ENCODE results near the gene OGFR. TPM values are rescaled to one million over a fixed set of nuclear protein-coding genes. Genes with fewer than 3 reads are reported as not detected.

Gene OGFR
- total and polyA plus RNA-seq, 2 experiments from 2014 or later: 9.6 to 50.6 TPM

DNA sequence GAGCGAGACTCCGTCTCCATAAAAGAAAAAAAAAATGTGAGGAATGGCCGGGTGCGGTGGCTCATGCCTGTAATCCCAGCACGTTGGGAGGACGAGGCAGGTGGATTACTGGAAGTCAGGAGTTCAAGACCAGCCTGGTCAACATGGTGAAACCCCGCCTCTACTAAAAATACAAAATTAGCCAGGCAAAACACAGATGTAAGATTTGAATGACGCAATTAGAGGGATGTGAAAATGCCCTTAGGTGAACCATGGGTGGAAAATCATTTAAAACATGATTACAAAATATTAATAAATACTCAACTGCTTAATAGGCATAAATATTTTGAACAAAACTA, 33.1 kb downstream of the OGFR start:
- Histone ChIP-seq H3F3A (replicated peaks; ENCODE audit: low read depth) (0 out of 2 replicates have a peak, but pooled peaks cover 4% of the 10 kb centered on the region), H3K79me2 (replicated peaks; ENCODE audit: insufficient read depth) (no peaks in the 10 kb centered on the region), H3K27me3 (ENCODE audit: insufficient read depth) (no peaks in the 10 kb centered on the region), H3K9me2 (ENCODE audit: insufficient read depth) (no peaks in the 10 kb centered on the region), H3K27ac (ENCODE audit: low read depth) (no peak overlapping the region), H3K4me1 (ENCODE audit: insufficient read depth) (no peaks in the 10 kb centered on the region), H4K20me1 (replicated peaks; ENCODE audit: insufficient read depth) (no peaks in the 10 kb centered on the region), H3K36me3 (ENCODE audit: insufficient read depth) (0 out of 2 replicates have a peak, but pooled peaks cover 7% of the 10 kb centered on the region), H2AFZ (no peak overlapping the region), H3K4me3 (no peak overlapping the region), H3K4me2 (no peak overlapping the region)
- Mint-ChIP-seq H3K36me3 (ENCODE audit: low read depth) (peaks cover 33% of the 10 kb centered on the region), H3K9me3 (no peaks in the 10 kb centered on the region; the same call in 2 of the 3 replicates), H3K4me1 (peaks cover 21% of the 10 kb centered on the region), H3K27ac (no peak overlapping the region), H3K27me3 (ENCODE audit: insufficient read depth, low read depth, poor library complexity) (peaks cover 19% of the 10 kb centered on the region), H3K4me3 (no peak overlapping the region)
- TF ChIP-seq STAT1 (IDR thresholded peaks at IDR 0.05; ENCODE audit: unreplicated experiment) (no peak), JUNB (IDR thresholded peaks at IDR 0.05; ENCODE audit: unreplicated experiment) (no peak), POLR2AphosphoS5 (IDR thresholded peaks at IDR 0.05; ENCODE audit: low read depth) (no peak), ZNF114 (CRISPR knock-in tag; IDR thresholded peaks at IDR 0.05) (no peak), EZH2 (IDR thresholded peaks at IDR 0.05; ENCODE audit: low read depth, unreplicated experiment) (no peak), EZH2phosphoT487 (IDR thresholded peaks at IDR 0.05; ENCODE audit: unreplicated experiment) (no peak), NANOG (IDR thresholded peaks at IDR 0.05; ENCODE audit: borderline replicate concordance) (no peak), ZNF331 (CRISPR knock-in tag; IDR thresholded peaks at IDR 0.05; ENCODE audit: low read depth) (no peak), CREB1 (CRISPR knock-in tag; IDR thresholded peaks at IDR 0.05; ENCODE audit: low read depth) (no peak)
- TF ChIP-seq, protein P1, sequence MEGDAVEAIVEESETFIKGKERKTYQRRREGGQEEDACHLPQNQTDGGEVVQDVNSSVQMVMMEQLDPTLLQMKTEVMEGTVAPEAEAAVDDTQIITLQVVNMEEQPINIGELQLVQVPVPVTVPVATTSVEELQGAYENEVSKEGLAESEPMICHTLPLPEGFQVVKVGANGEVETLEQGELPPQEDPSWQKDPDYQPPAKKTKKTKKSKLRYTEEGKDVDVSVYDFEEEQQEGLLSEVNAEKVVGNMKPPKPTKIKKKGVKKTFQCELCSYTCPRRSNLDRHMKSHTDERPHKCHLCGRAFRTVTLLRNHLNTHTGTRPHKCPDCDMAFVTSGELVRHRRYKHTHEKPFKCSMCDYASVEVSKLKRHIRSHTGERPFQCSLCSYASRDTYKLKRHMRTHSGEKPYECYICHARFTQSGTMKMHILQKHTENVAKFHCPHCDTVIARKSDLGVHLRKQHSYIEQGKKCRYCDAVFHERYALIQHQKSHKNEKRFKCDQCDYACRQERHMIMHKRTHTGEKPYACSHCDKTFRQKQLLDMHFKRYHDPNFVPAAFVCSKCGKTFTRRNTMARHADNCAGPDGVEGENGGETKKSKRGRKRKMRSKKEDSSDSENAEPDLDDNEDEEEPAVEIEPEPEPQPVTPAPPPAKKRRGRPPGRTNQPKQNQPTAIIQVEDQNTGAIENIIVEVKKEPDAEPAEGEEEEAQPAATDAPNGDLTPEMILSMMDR (conservative IDR thresholded peaks at IDR 0.05; ENCODE audit: low read depth in 2 of 2): no peak
- TF ChIP-seq, protein P2, sequence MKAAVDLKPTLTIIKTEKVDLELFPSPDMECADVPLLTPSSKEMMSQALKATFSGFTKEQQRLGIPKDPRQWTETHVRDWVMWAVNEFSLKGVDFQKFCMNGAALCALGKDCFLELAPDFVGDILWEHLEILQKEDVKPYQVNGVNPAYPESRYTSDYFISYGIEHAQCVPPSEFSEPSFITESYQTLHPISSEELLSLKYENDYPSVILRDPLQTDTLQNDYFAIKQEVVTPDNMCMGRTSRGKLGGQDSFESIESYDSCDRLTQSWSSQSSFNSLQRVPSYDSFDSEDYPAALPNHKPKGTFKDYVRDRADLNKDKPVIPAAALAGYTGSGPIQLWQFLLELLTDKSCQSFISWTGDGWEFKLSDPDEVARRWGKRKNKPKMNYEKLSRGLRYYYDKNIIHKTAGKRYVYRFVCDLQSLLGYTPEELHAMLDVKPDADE (IDR thresholded peaks at IDR 0.05): no peak
- TF ChIP-seq, protein P3, sequence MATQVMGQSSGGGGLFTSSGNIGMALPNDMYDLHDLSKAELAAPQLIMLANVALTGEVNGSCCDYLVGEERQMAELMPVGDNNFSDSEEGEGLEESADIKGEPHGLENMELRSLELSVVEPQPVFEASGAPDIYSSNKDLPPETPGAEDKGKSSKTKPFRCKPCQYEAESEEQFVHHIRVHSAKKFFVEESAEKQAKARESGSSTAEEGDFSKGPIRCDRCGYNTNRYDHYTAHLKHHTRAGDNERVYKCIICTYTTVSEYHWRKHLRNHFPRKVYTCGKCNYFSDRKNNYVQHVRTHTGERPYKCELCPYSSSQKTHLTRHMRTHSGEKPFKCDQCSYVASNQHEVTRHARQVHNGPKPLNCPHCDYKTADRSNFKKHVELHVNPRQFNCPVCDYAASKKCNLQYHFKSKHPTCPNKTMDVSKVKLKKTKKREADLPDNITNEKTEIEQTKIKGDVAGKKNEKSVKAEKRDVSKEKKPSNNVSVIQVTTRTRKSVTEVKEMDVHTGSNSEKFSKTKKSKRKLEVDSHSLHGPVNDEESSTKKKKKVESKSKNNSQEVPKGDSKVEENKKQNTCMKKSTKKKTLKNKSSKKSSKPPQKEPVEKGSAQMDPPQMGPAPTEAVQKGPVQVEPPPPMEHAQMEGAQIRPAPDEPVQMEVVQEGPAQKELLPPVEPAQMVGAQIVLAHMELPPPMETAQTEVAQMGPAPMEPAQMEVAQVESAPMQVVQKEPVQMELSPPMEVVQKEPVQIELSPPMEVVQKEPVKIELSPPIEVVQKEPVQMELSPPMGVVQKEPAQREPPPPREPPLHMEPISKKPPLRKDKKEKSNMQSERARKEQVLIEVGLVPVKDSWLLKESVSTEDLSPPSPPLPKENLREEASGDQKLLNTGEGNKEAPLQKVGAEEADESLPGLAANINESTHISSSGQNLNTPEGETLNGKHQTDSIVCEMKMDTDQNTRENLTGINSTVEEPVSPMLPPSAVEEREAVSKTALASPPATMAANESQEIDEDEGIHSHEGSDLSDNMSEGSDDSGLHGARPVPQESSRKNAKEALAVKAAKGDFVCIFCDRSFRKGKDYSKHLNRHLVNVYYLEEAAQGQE (IDR thresholded peaks at IDR 0.05; ENCODE audit: unreplicated experiment): no peak
- TF ChIP-seq, protein P4, sequence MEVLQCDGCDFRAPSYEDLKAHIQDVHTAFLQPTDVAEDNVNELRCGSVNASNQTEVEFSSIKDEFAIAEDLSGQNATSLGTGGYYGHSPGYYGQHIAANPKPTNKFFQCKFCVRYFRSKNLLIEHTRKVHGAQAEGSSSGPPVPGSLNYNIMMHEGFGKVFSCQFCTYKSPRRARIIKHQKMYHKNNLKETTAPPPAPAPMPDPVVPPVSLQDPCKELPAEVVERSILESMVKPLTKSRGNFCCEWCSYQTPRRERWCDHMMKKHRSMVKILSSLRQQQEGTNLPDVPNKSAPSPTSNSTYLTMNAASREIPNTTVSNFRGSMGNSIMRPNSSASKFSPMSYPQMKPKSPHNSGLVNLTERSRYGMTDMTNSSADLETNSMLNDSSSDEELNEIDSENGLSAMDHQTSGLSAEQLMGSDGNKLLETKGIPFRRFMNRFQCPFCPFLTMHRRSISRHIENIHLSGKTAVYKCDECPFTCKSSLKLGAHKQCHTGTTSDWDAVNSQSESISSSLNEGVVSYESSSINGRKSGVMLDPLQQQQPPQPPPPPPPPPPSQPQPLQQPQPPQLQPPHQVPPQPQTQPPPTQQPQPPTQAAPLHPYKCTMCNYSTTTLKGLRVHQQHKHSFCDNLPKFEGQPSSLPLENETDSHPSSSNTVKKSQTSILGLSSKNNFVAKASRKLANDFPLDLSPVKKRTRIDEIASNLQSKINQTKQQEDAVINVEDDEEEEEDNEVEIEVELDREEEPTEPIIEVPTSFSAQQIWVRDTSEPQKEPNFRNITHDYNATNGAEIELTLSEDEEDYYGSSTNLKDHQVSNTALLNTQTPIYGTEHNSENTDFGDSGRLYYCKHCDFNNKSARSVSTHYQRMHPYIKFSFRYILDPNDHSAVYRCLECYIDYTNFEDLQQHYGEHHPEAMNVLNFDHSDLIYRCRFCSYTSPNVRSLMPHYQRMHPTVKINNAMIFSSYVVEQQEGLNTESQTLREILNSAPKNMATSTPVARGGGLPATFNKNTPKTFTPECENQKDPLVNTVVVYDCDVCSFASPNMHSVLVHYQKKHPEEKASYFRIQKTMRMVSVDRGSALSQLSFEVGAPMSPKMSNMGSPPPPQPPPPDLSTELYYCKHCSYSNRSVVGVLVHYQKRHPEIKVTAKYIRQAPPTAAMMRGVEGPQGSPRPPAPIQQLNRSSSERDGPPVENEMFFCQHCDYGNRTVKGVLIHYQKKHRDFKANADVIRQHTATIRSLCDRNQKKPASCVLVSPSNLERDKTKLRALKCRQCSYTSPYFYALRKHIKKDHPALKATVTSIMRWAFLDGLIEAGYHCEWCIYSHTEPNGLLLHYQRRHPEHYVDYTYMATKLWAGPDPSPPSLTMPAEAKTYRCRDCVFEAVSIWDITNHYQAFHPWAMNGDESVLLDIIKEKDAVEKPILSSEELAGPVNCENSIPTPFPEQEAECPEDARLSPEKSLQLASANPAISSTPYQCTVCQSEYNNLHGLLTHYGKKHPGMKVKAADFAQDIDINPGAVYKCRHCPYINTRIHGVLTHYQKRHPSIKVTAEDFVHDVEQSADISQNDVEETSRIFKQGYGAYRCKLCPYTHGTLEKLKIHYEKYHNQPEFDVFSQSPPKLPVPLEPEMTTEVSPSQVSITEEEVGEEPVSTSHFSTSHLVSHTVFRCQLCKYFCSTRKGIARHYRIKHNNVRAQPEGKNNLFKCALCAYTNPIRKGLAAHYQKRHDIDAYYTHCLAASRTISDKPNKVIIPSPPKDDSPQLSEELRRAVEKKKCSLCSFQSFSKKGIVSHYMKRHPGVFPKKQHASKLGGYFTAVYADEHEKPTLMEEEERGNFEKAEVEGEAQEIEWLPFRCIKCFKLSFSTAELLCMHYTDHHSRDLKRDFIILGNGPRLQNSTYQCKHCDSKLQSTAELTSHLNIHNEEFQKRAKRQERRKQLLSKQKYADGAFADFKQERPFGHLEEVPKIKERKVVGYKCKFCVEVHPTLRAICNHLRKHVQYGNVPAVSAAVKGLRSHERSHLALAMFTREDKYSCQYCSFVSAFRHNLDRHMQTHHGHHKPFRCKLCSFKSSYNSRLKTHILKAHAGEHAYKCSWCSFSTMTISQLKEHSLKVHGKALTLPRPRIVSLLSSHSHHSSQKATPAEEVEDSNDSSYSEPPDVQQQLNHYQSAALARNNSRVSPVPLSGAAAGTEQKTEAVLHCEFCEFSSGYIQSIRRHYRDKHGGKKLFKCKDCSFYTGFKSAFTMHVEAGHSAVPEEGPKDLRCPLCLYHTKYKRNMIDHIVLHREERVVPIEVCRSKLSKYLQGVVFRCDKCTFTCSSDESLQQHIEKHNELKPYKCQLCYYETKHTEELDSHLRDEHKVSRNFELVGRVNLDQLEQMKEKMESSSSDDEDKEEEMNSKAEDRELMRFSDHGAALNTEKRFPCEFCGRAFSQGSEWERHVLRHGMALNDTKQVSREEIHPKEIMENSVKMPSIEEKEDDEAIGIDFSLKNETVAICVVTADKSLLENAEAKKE (CRISPR knock-in tag; IDR thresholded peaks at IDR 0.05): no peak
- ATAC-seq (no peak), DNase-seq (ENCODE audit: low spot score) (no peak)

All from GM23338 (cell line).